B cell (primary cell): ENCODE measurements around the gene RP2.

Source experiments
- CTCF ChIP-seq: fragments of 200-600 bp; IDR thresholded peaks from one replicate; pipeline ENCODE4 v1.8.0; 2022; ENCODE audit warnings: antibody characterized with exemption, mild to moderate bottlenecking
- EZH2 ChIP-seq: IDR thresholded peaks from 2 replicates; pipeline ENCODE4 v1.6.1; 2012; ENCODE audit warnings: borderline replicate concordance, low read depth, mild to moderate bottlenecking, moderate library complexity, low read length; ENCODE audit not compliant: insufficient read depth, poor library complexity, severe bottlenecking

DNA sequence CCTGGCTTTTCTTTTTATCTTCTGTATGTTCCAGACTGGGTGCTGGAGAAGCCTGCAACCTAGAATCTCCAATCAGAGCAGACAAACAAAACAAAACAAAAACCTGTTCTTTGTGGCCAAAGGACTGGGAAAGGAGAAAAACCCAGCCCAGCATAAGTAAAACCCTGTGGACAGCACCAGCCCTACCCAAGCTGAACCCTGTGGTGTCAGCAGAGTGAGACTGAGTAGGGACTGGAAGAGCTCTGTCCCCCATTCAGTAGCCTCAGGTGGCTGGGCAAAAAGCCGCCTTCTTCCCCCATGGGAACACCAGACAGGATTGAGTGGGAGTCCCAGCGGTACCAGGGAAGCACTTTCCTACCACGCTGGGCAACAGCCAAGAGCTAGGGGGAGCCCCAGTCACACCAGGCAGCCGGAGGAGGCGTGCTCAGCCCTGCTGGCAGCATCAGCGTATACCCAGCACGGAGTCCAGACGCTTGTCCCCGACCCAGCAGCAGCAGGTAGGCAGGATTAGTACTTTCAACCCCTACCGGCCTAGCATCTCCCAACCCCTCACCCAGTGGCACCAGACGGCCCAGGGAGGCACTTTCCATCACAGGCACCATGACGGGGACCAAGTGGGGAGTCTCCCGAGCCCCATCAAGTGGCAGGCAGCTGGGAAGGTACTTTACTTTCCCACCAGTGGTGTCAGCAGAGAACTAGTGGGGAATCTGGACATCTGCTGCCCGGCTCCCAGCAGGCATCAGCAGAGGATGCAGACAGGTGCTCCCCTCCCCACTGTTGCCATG is 66.8 kb downstream of the RP2 start:
- TF ChIP-seq CTCF (peak; percentile 75), EZH2 (no peak)
